PC-3 (cell line): Measurements from ENCODE around the gene FBN2. TPM values are rescaled to one million over a fixed set of nuclear protein-coding genes. Genes with fewer than 3 reads are reported as not detected.

Experiments used
- ATAC-seq: fragments of 200-7000 bp; cut with Tn5 transposase; 2 replicates; pipeline ENCODE4 v1.9.1; 2020; ENCODE audit warnings: mild to moderate bottlenecking, moderate library complexity
- BruUV-seq: library from RNA; stranded (reverse); fragments of 400-500 nt; replicated peaks from 2 replicates; lab custom pipeline; 2021; lab: Mats Ljungman, UMichigan
- CTCF ChIA-PET: fragments of 300-600 bp; sonication (Branson Sonifier 250); formaldehyde crosslinking; loops from one replicate; lab custom pipeline; 2022; ENCODE audit warnings: antibody characterized with exemption; lab: Charles Lee
- POLR2A ChIA-PET: fragments of 300-600 bp; sonication (Branson Sonifier 250); formaldehyde crosslinking; loops from one replicate; lab custom pipeline; 2022; ENCODE audit warnings: antibody characterized with exemption; ENCODE audit not compliant: unreplicated experiment; lab: Charles Lee
- DNase-seq: peaks from one replicate; pipeline ENCODE4 v3.0.0-alpha.2; 2015
- H2AFZ ChIP-seq: fragments of 300-600 bp; sonication (generic); 2 replicates; pipeline ENCODE4 v1.6.0; 2016; ENCODE audit warnings: antibody characterized with exemption, low read length
- H3F3A ChIP-seq: fragments of 300-600 bp; sonication (generic); one replicate; pipeline ENCODE4 v1.6.0; 2017; ENCODE audit warnings: antibody characterized with exemption, low read length, control low read depth, mild to moderate bottlenecking; ENCODE audit not compliant: unreplicated experiment
- H3K27ac ChIP-seq: fragments of 300-600 bp; sonication (generic); 2 replicates; pipeline ENCODE4 v1.5.1; 2016; ENCODE audit warnings: mild to moderate bottlenecking, low read length
- H3K27me3 ChIP-seq: fragments of 300-600 bp; sonication (generic); 2 replicates; pipeline ENCODE4 v1.6.1; 2016; ENCODE audit warnings: low read length, mixed read lengths
- H3K36me3 ChIP-seq: fragments of 300-600 bp; sonication (generic); 2 replicates; pipeline ENCODE4 v1.6.1; 2016; ENCODE audit warnings: low read depth, mixed run types, low read length, mixed read lengths
- H3K4me1 ChIP-seq: fragments of 300-600 bp; sonication (generic); 2 replicates; pipeline ENCODE4 v1.5.1; 2016; ENCODE audit warnings: low read length; ENCODE audit not compliant: insufficient read depth
- H3K4me2 ChIP-seq: fragments of 300-600 bp; sonication (generic); 2 replicates; pipeline ENCODE4 v1.6.0; 2016; ENCODE audit warnings: low read length
- H3K4me3 ChIP-seq: fragments of 300-600 bp; sonication (generic); 2 replicates; pipeline ENCODE4 v1.5.1; 2016; ENCODE audit warnings: mild to moderate bottlenecking, low read length, mixed read lengths
- H3K79me2 ChIP-seq: fragments of 300-600 bp; sonication (generic); 2 replicates; pipeline ENCODE4 v1.6.1; 2017; ENCODE audit warnings: low read length, mixed read lengths
- H3K9ac ChIP-seq: fragments of 300-600 bp; sonication (generic); 2 replicates; pipeline ENCODE4 v1.6.0; 2016; ENCODE audit warnings: mild to moderate bottlenecking, low read length
- H3K9me2 ChIP-seq: fragments of 300-600 bp; sonication (generic); replicated peaks from 2 replicates; pipeline ENCODE4 v1.6.1; 2016; ENCODE audit warnings: mixed run types, low read length, mixed read lengths
- H3K9me3 ChIP-seq: fragments of 300-600 bp; sonication (generic); 2 replicates; pipeline ENCODE4 v1.6.1; 2016; ENCODE audit warnings: low read length, mixed read lengths
- H4K20me1 ChIP-seq: fragments of 300-600 bp; sonication (generic); 2 replicates; pipeline ENCODE4 v1.6.1; 2016; ENCODE audit warnings: low read length, mixed read lengths
- CTCF ChIP-seq: fragments of 300-600 bp; sonication (generic); conservative IDR thresholded peaks from 2 replicates; pipeline ENCODE4 v1.5.1; 2017; ENCODE audit warnings: antibody characterized with exemption, low read depth, mild to moderate bottlenecking, low read length
- EZH2 ChIP-seq: fragments of 300-600 bp; sonication (generic); IDR thresholded peaks from one replicate; pipeline ENCODE4 v1.6.1; 2017; ENCODE audit warnings: antibody characterized with exemption, mild to moderate bottlenecking, low read length; ENCODE audit not compliant: unreplicated experiment
- EZH2phosphoT487 ChIP-seq: fragments of 300-600 bp; sonication (generic); IDR thresholded peaks from 2 replicates; pipeline ENCODE4 v1.6.1; 2018; ENCODE audit warnings: mild to moderate bottlenecking, antibody characterized with exemption, low read length, borderline replicate concordance
- intact Hi-C: fragments of 100-400 bp; cut with micrococcal nuclease; formaldehyde crosslinking; loops from 2 replicates; pipeline ENCODE4 v1.9.0; 2023
- total RNA-seq: library from RNA; depleted of rRNA; stranded (reverse); fragments of >200 nt; gene quantifications from 2 replicates; pipeline ENCODE4 v1.2.3, GENCODE V29; 2014

The FBN2 gene
- total RNA-seq, 1 experiment from 2014 or later: 45.2 TPM

- H3K27me3 ChIP-seq: no peaks in the 10 kb centered on the region
- H3K9me2 ChIP-seq: no peaks in the 10 kb centered on the region
- no peak overlapping the region for H2AFZ ChIP-seq
- H3K79me2 ChIP-seq: no peaks in the 10 kb centered on the region
- ChIA-PET POLR2A (no interaction called here), CTCF (no interaction called here)
- no peak overlapping the region for H3K9ac ChIP-seq
- H3K4me1 ChIP-seq: no peaks in the 10 kb centered on the region
- no peak overlapping the region for H3K4me2 ChIP-seq
- H3F3A ChIP-seq: no peaks in the 10 kb centered on the region
- H3K9me3 ChIP-seq: no peaks in the 10 kb centered on the region
- no peak overlapping the region for H3K27ac ChIP-seq
- BruUV-seq: no TSS peak
- TF ChIP-seq EZH2phosphoT487 (no peak), EZH2 (no peak), CTCF (no peak)
- ATAC-seq (no peak), DNase-seq (no peak)
- no peak overlapping the region for H3K4me3 ChIP-seq
- H3K36me3 ChIP-seq: no peaks in the 10 kb centered on the region
- H4K20me1 ChIP-seq: no peaks in the 10 kb centered on the region
- intact Hi-C loops: no loop called here
Observed at GRCh38 chr5:128478386-128479368, 59.4 kb downstream of the FBN2 start.

- POLR2A ChIA-PET: no interaction called here
- Histone ChIP-seq H3K9me2 (no peaks in the 10 kb centered on the region), H3K27me3 (no peaks in the 10 kb centered on the region), H4K20me1 (no peaks in the 10 kb centered on the region), H3K79me2 (no peaks in the 10 kb centered on the region), H3K9ac (no peak overlapping the region), H3K36me3 (no peaks in the 10 kb centered on the region), H2AFZ (no peak overlapping the region), H3K9me3 (no peaks in the 10 kb centered on the region), H3K4me3 (no peak overlapping the region), H3F3A (no peaks in the 10 kb centered on the region), H3K4me2 (no peak overlapping the region), H3K4me1 (no peaks in the 10 kb centered on the region), H3K27ac (no peak overlapping the region)
- DNase-seq (no peak), ATAC-seq (no peak)
- CTCF ChIA-PET: no interaction called here
- BruUV-seq: no TSS peak
- TF ChIP-seq EZH2 (no peak), CTCF (no peak), EZH2phosphoT487 (no peak)
- intact Hi-C loops: no loop called here
Observed at GRCh38 chr5:128477944-128478343, 60.1 kb downstream of the FBN2 start.

- intact Hi-C loops: loop anchor here (1.0 kb wide), 1 partner anchor 31 kb away; no protein-coding TSS in a partner anchor
- CTCF ChIA-PET: no interaction called here
Observed at GRCh38 chr5:128475693-128476092, 62.4 kb downstream of the FBN2 start.

More at GRCh38 chr5:128475693-128476092, 62.4 kb downstream of the FBN2 start:
- Histone ChIP-seq H3K27ac (no peak overlapping the region), H3K79me2 (no peaks in the 10 kb centered on the region), H3K9ac (no peak overlapping the region), H3K4me2 (no peak overlapping the region), H3K4me1 (no peaks in the 10 kb centered on the region), H3K27me3 (no peaks in the 10 kb centered on the region), H3K4me3 (no peak overlapping the region), H3K9me3 (no peaks in the 10 kb centered on the region), H2AFZ (no peak overlapping the region), H3K9me2 (no peaks in the 10 kb centered on the region), H3F3A (no peaks in the 10 kb centered on the region), H3K36me3 (no peaks in the 10 kb centered on the region), H4K20me1 (no peaks in the 10 kb centered on the region)
- DNase-seq: no peak
- no peak for TF ChIP-seq EZH2phosphoT487
- TF ChIP-seq CTCF: no peak
- TF ChIP-seq EZH2: no peak
- no peak for ATAC-seq
- BruUV-seq: no TSS peak
- POLR2A ChIA-PET: no interaction called here
